HepG2 (cell line): ENCODE results near the gene PDLIM7. TPM values are rescaled to one million over a fixed set of nuclear protein-coding genes. Genes with fewer than 3 reads are reported as not detected.
A peak's percentile ranks its signal among the peaks of the same experiment; 100 is the strongest.

Experiments
- ELF3 ChIP-seq: IDR thresholded peaks from 2 replicates; pipeline ENCODE4 v1.6.1; 2016; ENCODE audit warnings: missing genetic modification reagents, missing compliant biosample characterization
- FOSL2 ChIP-seq: sonication (generic); formaldehyde crosslinking; IDR thresholded peaks from 2 replicates; pipeline ENCODE4 v1.4.0; 2020; ENCODE audit warnings: missing genetic modification reagents
- FOXA1 ChIP-seq, 2 experiments: fragments of 450-650 bp in 1 of 2; sonication (generic) in 1 of 2; formaldehyde crosslinking in 1 of 2; IDR thresholded peaks; 2 replicates each; pipeline versions ENCODE4 v1.4.0 to v1.6.1; 2016 to 2020; ENCODE audit warnings: missing genetic modification reagents in 1 of 2
- FOXM1 ChIP-seq: sonication (generic); formaldehyde crosslinking; IDR thresholded peaks from 2 replicates; pipeline ENCODE4 v1.5.0; 2020; ENCODE audit warnings: missing genetic modification reagents
- FOXP4 ChIP-seq: sonication (generic); formaldehyde crosslinking; IDR thresholded peaks from 2 replicates; pipeline ENCODE4 v1.4.0; 2020; ENCODE audit warnings: missing genetic modification reagents
- HMGXB3 ChIP-seq: sonication (generic); formaldehyde crosslinking; IDR thresholded peaks from 2 replicates; pipeline ENCODE4 v1.4.0; 2020; ENCODE audit warnings: missing genetic modification reagents, borderline replicate concordance
- KDM2A ChIP-seq: sonication (generic); formaldehyde crosslinking; IDR thresholded peaks from 2 replicates; pipeline ENCODE4 v1.4.0; 2020; ENCODE audit warnings: low read depth, missing genetic modification reagents, borderline replicate concordance
- MAX ChIP-seq: IDR thresholded peaks from 2 replicates; pipeline ENCODE4 v1.6.1; 2012; ENCODE audit warnings: inconsistent platforms
- SAP130 ChIP-seq: IDR thresholded peaks from 2 replicates; pipeline ENCODE4 v1.6.1; 2016; ENCODE audit warnings: low read depth
- SCMH1 ChIP-seq: sonication (generic); formaldehyde crosslinking; IDR thresholded peaks from 2 replicates; pipeline ENCODE4 v1.9.0; 2021; ENCODE audit warnings: missing genetic modification reagents, mild to moderate bottlenecking, borderline replicate concordance
- SETDB1 ChIP-seq: sonication (generic); formaldehyde crosslinking; IDR thresholded peaks from 2 replicates; pipeline ENCODE4 v1.5.1; 2020; ENCODE audit warnings: missing genetic modification reagents, mild to moderate bottlenecking, borderline replicate concordance
- SIN3B ChIP-seq: fragments of 150-350 bp; IDR thresholded peaks from 2 replicates; pipeline ENCODE4 v1.6.1; 2014; ENCODE audit warnings: low read length
- ZBTB46 ChIP-seq: sonication (generic); formaldehyde crosslinking; IDR thresholded peaks from 2 replicates; pipeline ENCODE4 v1.4.0; 2020; ENCODE audit warnings: mild to moderate bottlenecking, missing genetic modification reagents, borderline replicate concordance
- ZNF766 ChIP-seq: sonication (generic); formaldehyde crosslinking; IDR thresholded peaks from 2 replicates; pipeline ENCODE4 v1.5.0; 2020; ENCODE audit warnings: missing genetic modification reagents, borderline replicate concordance
- polyA plus RNA-seq, 8 experiments: library from polyadenylated mRNA; depleted of rRNA in 3 of 8; stranded (reverse) in 7 of 8; unstranded in 1 of 8; fragments of >200 nt; fragmentation: Illumina TruSeq in 4 of 8; extraction: Trizol in 4 of 8; gene quantifications; 2 replicates each; pipeline versions ENCODE4 v1.2.1 to v1.2.3, GENCODE V29; 2011 to 2016; ENCODE audit warnings: low read depth in 4 of 8, missing spikeins in 1 of 8, mixed read lengths in 1 of 8; ENCODE audit not compliant: insufficient read depth in 1 of 8
- total RNA-seq, 5 experiments: library from RNA; depleted of rRNA; stranded (reverse); fragments of >200 nt; fragmentation: Illumina TruSeq; extraction: Trizol; gene quantifications; 2 replicates each; pipeline ENCODE4 v1.2.3, GENCODE V29; 2016; ENCODE audit warnings: low read depth in 1 of 5

The PDLIM7 gene
- total and polyA plus RNA-seq, 2 of the 13 experiments (the other 11 are each of a cell fraction or from before 2014, with no cell fraction given) = 21.1 to 31.3 TPM

- TF ChIP-seq HMGXB3 (CRISPR knock-in tag) (no peak), FOXP4 (CRISPR knock-in tag) (no peak), SIN3B (no peak), SAP130 (CRISPR knock-in tag) (peak; percentile 58), FOXA1 (IDR thresholded peaks at IDR 0.05) (no peak), FOXA1 (CRISPR knock-in tag; IDR thresholded peaks at IDR 0.05) (peak; percentile 50; the same call in 1 of the 2 replicates), SETDB1 (CRISPR knock-in tag) (no peak), SCMH1 (CRISPR knock-in tag) (no peak), ELF3 (no peak), KDM2A (CRISPR knock-in tag) (peak; percentile 14; the same call in 1 of the 2 replicates), FOXM1 (CRISPR knock-in tag) (no peak), ZNF766 (CRISPR knock-in tag) (no peak), ZBTB46 (CRISPR knock-in tag) (no peak), FOSL2 (CRISPR knock-in tag) (0 out of 2 replicates have a peak, but pooled peaks have one; percentile 15), MAX (peak; percentile 48)
Observed at GRCh38 chr5:177477701-177478477, 19.5 kb downstream of the PDLIM7 start (continued).
